Sigmoid colon (tissue), 4 donors: ENCODE data around the gene AGAP2.

Experiments used
- EP300 ChIP-seq, 4 donors: sonication (generic); formaldehyde crosslinking; IDR thresholded peaks; one replicate each; pipeline ENCODE4 v1.6.1; 2017; ENCODE audit warnings: antibody characterized with exemption in 4 of 4
- POLR2A ChIP-seq, 2 donors: fragments of 450-650 bp; IDR thresholded peaks; one replicate each; pipeline ENCODE4 v1.6.1; 2016; ENCODE audit warnings: antibody characterized with exemption in 2 of 2, mild to moderate bottlenecking in 2 of 2, moderate library complexity in 2 of 2
- POLR2AphosphoS5 ChIP-seq, 4 donors: sonication (generic); formaldehyde crosslinking; IDR thresholded peaks; one replicate each; pipeline ENCODE4 v1.6.1; 2017; ENCODE audit warnings: antibody characterized with exemption in 4 of 4
- TF ChIP-seq, protein P1 (sequence below), 4 experiments: fragments of 450-650 bp in 3 of 4; fragments of 200-600 bp in 1 of 4; IDR thresholded peaks; one replicate each; pipeline ENCODE4 v1.5.1; 2016 to 2019; ENCODE audit warnings: antibody characterized with exemption in 4 of 4, mild to moderate bottlenecking in 3 of 4, moderate library complexity in 2 of 4

DNA sequence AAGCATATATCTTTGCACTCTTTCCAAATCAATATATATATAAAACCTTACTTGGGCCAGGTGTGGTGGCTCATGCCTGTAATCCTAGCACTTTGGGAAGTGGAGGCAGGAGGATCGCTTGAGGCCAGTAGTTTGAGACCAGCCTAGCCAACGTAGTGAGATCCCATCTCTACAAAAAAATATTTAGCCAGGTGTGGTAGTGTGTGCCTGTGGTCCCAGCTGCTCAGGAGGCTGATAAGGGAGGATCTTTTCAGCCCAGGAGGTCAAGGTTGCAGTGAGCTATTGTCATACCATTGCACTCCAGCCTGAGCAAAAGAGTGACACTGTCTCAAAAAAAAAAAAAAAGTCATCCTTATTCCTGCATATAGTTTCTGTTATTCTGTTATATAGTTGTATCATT lies 30.2 kb downstream of the AGAP2 start:
- TF ChIP-seq, protein P1, sequence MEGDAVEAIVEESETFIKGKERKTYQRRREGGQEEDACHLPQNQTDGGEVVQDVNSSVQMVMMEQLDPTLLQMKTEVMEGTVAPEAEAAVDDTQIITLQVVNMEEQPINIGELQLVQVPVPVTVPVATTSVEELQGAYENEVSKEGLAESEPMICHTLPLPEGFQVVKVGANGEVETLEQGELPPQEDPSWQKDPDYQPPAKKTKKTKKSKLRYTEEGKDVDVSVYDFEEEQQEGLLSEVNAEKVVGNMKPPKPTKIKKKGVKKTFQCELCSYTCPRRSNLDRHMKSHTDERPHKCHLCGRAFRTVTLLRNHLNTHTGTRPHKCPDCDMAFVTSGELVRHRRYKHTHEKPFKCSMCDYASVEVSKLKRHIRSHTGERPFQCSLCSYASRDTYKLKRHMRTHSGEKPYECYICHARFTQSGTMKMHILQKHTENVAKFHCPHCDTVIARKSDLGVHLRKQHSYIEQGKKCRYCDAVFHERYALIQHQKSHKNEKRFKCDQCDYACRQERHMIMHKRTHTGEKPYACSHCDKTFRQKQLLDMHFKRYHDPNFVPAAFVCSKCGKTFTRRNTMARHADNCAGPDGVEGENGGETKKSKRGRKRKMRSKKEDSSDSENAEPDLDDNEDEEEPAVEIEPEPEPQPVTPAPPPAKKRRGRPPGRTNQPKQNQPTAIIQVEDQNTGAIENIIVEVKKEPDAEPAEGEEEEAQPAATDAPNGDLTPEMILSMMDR (IDR thresholded peaks at IDR 0.05) = no peak
- no peak for TF ChIP-seq POLR2AphosphoS5 (IDR thresholded peaks at IDR 0.05)
- no peak for TF ChIP-seq POLR2A (IDR thresholded peaks at IDR 0.05)
- TF ChIP-seq EP300 (IDR thresholded peaks at IDR 0.05) = no peak
